Activated naive CD8-positive, alpha-beta T cell treated with anti-CD3 and anti-CD28 coated beads for 36 hours (primary cell): ENCODE data around the gene MICAL3. TPM values are rescaled to one million over a fixed set of nuclear protein-coding genes. Genes with fewer than 3 reads are reported as not detected.

Experiments used
- DNase-seq: peaks from one replicate; pipeline ENCODE4 v3.0.0; 2021
- H3K27ac Mint-ChIP-seq: one replicate; pipeline ENCODE4 v1.8.0; 2022; ENCODE audit warnings: mild to moderate bottlenecking, moderate library complexity, mixed read lengths
- H3K27me3 Mint-ChIP-seq: one replicate; pipeline ENCODE4 v1.8.0; 2022; ENCODE audit warnings: mild to moderate bottlenecking, mixed read lengths
- H3K36me3 Mint-ChIP-seq: one replicate; pipeline ENCODE4 v1.8.0; 2021; ENCODE audit warnings: mild to moderate bottlenecking, mixed read lengths
- H3K4me1 Mint-ChIP-seq: one replicate; pipeline ENCODE4 v1.8.0; 2021; ENCODE audit warnings: mixed read lengths
- H3K4me3 Mint-ChIP-seq: one replicate; pipeline ENCODE4 v1.8.0; 2022; ENCODE audit warnings: mild to moderate bottlenecking, moderate library complexity, mixed read lengths
- H3K9me3 Mint-ChIP-seq: one replicate; pipeline ENCODE4 v1.8.0; 2022; ENCODE audit warnings: mixed read lengths
- total RNA-seq, 2 experiments: library from RNA; stranded (reverse); gene quantifications; one replicate each; pipeline ENCODE4 v1.2.3, GENCODE V29; 2021

Gene MICAL3
- total RNA-seq, 2 experiments from 2014 or later, result 36.6 to 41.3 TPM

- Mint-ChIP-seq H3K4me1 (peaks cover 24% of the 10 kb centered on the region), H3K27me3 (no peaks in the 10 kb centered on the region), H3K9me3 (no peaks in the 10 kb centered on the region), H3K4me3 (no peak overlapping the region), H3K27ac (no peak overlapping the region), H3K36me3 (no peaks in the 10 kb centered on the region)
- DNase-seq, result no peak
These were observed 101.1 kb downstream of the MICAL3 start for GRCh38 chr22:17922925-17923903.

- DNase-seq, result no peak
- Mint-ChIP-seq H3K27ac (no peak overlapping the region), H3K27me3 (no peaks in the 10 kb centered on the region), H3K4me1 (peaks cover 24% of the 10 kb centered on the region), H3K4me3 (no peak overlapping the region), H3K9me3 (no peaks in the 10 kb centered on the region), H3K36me3 (no peaks in the 10 kb centered on the region)
These were observed 102.2 kb downstream of the MICAL3 start for GRCh38 chr22:17921871-17922821.

- Mint-ChIP-seq H3K9me3 (no peaks in the 10 kb centered on the region), H3K36me3 (no peaks in the 10 kb centered on the region), H3K27ac (no peak overlapping the region), H3K4me3 (no peak overlapping the region), H3K27me3 (no peaks in the 10 kb centered on the region), H3K4me1 (peaks cover 22% of the 10 kb centered on the region)
- DNase-seq, result no peak
These were observed 103.2 kb downstream of the MICAL3 start for GRCh38 chr22:17920992-17921650.

- H3K27me3 Mint-ChIP-seq, result no peaks in the 10 kb centered on the region
- H3K9me3 Mint-ChIP-seq, result no peaks in the 10 kb centered on the region
- no peak overlapping the region for H3K27ac Mint-ChIP-seq
- no peak for DNase-seq
- H3K4me3 Mint-ChIP-seq, result peak overlapping the region; percentile 3
- no peaks in the 10 kb centered on the region for H3K36me3 Mint-ChIP-seq
- H3K4me1 Mint-ChIP-seq, result peaks cover 22% of the 10 kb centered on the region
These were observed 104.2 kb downstream of the MICAL3 start for GRCh38 chr22:17920145-17920605.

GRCh38 chr22:17919276-17920144, 104.9 kb downstream of the MICAL3 start:
- H3K4me1 Mint-ChIP-seq, result peaks cover 20% of the 10 kb centered on the region
- no peak for DNase-seq
- no peaks in the 10 kb centered on the region for H3K9me3 Mint-ChIP-seq
- no peaks in the 10 kb centered on the region for H3K36me3 Mint-ChIP-seq
- H3K4me3 Mint-ChIP-seq, result no peak overlapping the region
- no peaks in the 10 kb centered on the region for H3K27me3 Mint-ChIP-seq
- H3K27ac Mint-ChIP-seq, result no peak overlapping the region

GRCh38 chr22:17918840-17919239, 105.5 kb downstream of the MICAL3 start:
- no peaks in the 10 kb centered on the region for H3K27me3 Mint-ChIP-seq
- no peak overlapping the region for H3K4me3 Mint-ChIP-seq
- H3K36me3 Mint-ChIP-seq, result no peaks in the 10 kb centered on the region
- no peaks in the 10 kb centered on the region for H3K9me3 Mint-ChIP-seq
- no peak for DNase-seq
- peaks cover 20% of the 10 kb centered on the region for H3K4me1 Mint-ChIP-seq
- no peak overlapping the region for H3K27ac Mint-ChIP-seq

- no peaks in the 10 kb centered on the region for H3K27me3 Mint-ChIP-seq
- H3K9me3 Mint-ChIP-seq, result no peaks in the 10 kb centered on the region
- DNase-seq, result no peak
- peaks cover 18% of the 10 kb centered on the region for H3K4me1 Mint-ChIP-seq
- H3K36me3 Mint-ChIP-seq, result peaks cover 5% of the 10 kb centered on the region
- no peak overlapping the region for H3K4me3 Mint-ChIP-seq
- no peak overlapping the region for H3K27ac Mint-ChIP-seq
These were observed 106.8 kb downstream of the MICAL3 start for GRCh38 chr22:17917490-17917983.

- H3K27ac Mint-ChIP-seq, result no peak overlapping the region
- peaks cover 15% of the 10 kb centered on the region for H3K4me1 Mint-ChIP-seq
- H3K36me3 Mint-ChIP-seq, result peaks cover 5% of the 10 kb centered on the region
These were observed 108.0 kb downstream of the MICAL3 start for GRCh38 chr22:17916226-17916889.

GRCh38 chr22:17915676-17916075, 108.7 kb downstream of the MICAL3 start:
- Mint-ChIP-seq H3K4me1 (peaks cover 9% of the 10 kb centered on the region), H3K4me3 (no peak overlapping the region), H3K27me3 (no peaks in the 10 kb centered on the region), H3K36me3 (peaks cover 5% of the 10 kb centered on the region), H3K27ac (no peak overlapping the region), H3K9me3 (no peaks in the 10 kb centered on the region)
- DNase-seq, result no peak

More at GRCh38 chr22:17916226-17916889, 108.0 kb downstream of the MICAL3 start:
- Mint-ChIP-seq H3K4me3 (no peak overlapping the region), H3K9me3 (no peaks in the 10 kb centered on the region), H3K27me3 (no peaks in the 10 kb centered on the region)
- no peak for DNase-seq

GRCh38 chr22:17915188-17915587, 109.2 kb downstream of the MICAL3 start:
- Mint-ChIP-seq H3K27ac (no peak overlapping the region), H3K4me3 (no peak overlapping the region), H3K9me3 (no peaks in the 10 kb centered on the region), H3K4me1 (peaks cover 6% of the 10 kb centered on the region), H3K36me3 (peaks cover 5% of the 10 kb centered on the region), H3K27me3 (no peaks in the 10 kb centered on the region)
- DNase-seq, result no peak

- Mint-ChIP-seq H3K36me3 (peaks cover 5% of the 10 kb centered on the region), H3K4me1 (peaks cover 3% of the 10 kb centered on the region), H3K27ac (no peak overlapping the region), H3K27me3 (no peaks in the 10 kb centered on the region), H3K9me3 (no peaks in the 10 kb centered on the region), H3K4me3 (no peak overlapping the region)
- no peak for DNase-seq
These were observed 109.9 kb downstream of the MICAL3 start for GRCh38 chr22:17914474-17914873.

- Mint-ChIP-seq H3K4me3 (no peak overlapping the region), H3K4me1 (peaks cover 3% of the 10 kb centered on the region), H3K36me3 (peaks cover 5% of the 10 kb centered on the region), H3K27me3 (no peaks in the 10 kb centered on the region), H3K9me3 (no peaks in the 10 kb centered on the region), H3K27ac (no peak overlapping the region)
- no peak for DNase-seq
These were observed 110.5 kb downstream of the MICAL3 start for GRCh38 chr22:17913801-17914347.
